Stimulated activated CD4-positive, alpha-beta T cell treated with anti-CD3 and anti-CD28 coated beads, Interleukin-4, amount 100 ng/mL, for 48 hours (primary cell): Measurements from ENCODE around the gene LIPA.

Source experiments
- DNase-seq, 2 donors: peaks; one replicate each; pipeline ENCODE4 v3.0.0-alpha.2; 2020; ENCODE audit warnings: low read depth in 2 of 2

LIPA gene

DNA sequence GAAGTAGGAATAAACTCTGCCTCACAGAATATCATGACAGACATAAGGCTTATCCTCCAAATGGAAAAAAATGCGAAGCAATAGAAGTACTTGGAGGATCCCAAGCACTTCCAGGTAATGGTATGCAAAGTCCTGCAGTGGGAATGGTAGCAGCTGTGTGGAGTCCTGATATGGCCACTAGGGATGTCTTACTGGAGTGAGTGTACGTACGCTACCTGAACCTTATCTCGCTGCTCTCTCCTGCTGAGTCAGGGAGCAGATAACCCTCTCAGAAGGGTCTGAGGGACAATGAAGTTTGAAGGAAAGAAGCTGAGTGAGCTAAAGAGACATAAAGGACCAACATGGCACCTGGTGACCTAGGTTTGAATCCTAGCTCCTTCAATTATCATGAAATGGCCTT, 86.7 kb downstream of the LIPA start:
- DNase-seq: no peak

DNA sequence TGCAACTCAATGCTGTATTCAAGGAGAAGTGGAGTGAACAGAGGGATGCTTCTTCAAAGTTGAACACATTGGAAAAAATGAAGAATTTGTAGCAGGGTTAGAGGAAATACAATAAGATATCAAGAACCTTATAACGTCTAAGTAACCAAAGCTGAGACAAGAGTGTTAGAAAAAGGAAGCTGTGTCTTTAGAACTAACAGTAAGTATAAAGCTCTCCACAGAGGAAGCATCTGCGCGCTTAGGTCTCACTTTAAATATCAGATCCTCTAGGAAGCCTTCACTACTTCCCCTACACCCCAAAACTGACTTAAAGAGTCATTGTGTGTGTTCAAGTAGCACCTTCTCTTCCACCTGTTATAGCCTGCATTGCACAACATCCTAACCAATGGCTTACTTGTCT, 87.5 kb downstream of the LIPA start:
- DNase-seq: no peak
